GM10847 (cell line): ENCODE data around the gene SLC13A4.

Source experiments
- POLR2A ChIP-seq: IDR thresholded peaks from 2 replicates; pipeline ENCODE4 v1.6.1; 2011; ENCODE audit not compliant: insufficient read length; ENCODE audit errors: extremely low read depth

Gene SLC13A4

GRCh38 chr7:135662373-135663114 is 65.4 kb downstream of the SLC13A4 start, which contains the start of gene STMP1:
Gene STMP1, plus strand, starts transcription at chr7:135662514.
- TF ChIP-seq POLR2A, result peak; percentile 92

DNA sequence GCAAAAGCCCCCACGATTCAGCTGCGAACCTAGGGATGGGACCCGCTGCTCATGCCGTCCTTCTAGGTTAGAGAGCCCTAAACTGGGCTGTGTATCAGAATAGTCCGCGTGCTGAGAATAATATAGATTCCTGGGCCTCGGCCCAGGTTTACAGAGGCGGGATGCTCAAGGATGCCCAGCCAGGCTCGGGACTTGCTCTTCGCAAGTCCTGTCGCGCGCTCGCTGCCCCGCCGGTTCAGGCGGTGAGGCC is 65.9 kb downstream of the SLC13A4 start:
- no peak for TF ChIP-seq POLR2A

DNA sequence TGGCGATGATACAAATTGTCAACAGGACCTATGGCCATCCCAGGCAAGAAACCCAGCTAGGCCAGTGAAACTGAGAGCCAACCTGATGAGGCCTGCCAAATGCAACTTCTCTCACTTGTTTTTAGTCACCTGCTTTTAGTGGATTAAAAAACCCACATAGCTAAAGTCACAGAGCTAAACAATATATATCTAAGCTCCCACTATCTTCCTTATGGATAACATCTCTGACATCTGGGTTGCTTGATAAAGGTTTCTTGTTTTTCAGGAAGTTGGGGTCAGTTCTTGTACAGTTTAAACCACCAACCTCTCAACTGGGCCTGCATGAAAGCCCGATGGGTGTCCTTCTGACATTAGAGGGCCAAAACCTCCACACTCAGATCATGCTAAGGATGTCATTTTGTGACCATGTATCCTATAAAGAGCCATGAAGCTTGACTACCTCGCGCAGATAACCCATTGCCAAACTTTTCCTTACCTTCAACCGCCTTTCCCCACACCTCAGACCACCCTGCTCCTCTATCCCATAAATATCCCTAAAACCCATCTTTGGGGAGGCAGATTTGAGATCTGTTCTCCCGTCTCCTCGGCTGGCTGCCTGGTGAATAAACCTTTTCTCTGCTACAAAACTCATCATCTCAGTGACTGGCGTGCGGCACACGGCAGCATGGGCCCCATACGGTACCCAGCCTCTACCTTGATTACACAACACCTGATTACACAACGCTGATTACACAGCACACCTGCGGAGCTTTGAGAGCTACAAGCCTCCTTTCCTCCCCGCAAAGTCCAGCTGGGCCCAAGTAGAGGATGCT is 66.5 kb downstream of the SLC13A4 start:
- TF ChIP-seq POLR2A, result no peak

GRCh38 chr7:135659159-135659846 is 68.7 kb downstream of the SLC13A4 start:
- no peak for TF ChIP-seq POLR2A

DNA sequence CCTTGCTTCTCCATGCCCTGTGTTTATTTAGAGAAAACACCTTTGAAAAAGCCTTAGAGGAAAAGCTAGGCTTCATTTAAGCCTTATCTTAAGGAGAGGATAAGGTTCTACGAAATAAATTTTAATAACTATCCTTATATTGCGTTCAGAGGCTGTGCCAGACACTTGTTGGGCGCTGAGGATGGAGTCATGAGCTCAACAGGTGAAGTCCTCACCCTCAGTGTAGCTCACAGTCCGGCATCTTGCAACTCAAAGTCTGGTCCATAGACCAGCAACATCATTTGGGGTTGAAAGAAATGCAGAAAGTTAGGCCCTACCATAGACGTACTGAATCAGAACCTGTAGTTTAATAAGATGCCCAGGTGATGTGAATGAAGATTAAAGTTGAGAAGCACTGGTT is 69.4 kb downstream of the SLC13A4 start:
- no peak for TF ChIP-seq POLR2A

- TF ChIP-seq POLR2A, result no peak
Measured at GRCh38 chr7:135653340-135654080, 74.5 kb downstream of the SLC13A4 start.

DNA sequence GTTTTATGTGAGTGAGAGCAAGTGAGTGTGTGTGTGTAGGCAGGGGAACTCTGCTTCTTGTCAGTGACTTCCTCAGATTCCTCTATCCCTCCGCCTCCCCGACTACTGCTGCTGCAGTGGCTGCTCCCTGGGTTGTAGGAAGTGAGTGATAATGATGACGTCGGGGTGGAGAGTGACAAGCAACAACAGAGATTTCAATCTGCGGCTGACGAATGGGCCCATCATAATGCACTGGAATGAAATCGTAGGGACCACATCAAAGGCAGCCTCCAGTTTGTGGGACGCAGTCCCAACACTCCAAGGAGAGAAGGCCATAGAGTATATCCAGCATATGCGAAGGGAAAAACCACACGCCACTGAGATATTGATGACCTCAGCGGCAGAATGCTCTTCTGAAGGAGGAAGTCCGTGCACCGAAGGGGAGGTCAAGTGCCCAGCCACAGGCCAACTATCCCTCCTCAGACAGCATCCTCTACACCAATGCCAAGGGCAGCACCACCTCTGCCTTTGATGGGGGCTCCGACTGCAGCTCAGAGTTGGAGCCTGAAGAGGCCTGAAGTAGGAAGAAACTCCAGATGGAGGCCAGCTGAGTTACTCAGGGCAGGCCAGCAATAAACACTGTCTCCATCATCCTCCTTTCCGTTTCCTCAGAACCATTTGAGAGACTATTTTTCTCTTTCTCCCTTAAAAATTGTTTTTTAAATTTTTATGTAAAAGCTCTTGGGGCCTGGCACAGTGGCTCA is 77.0 kb downstream of the SLC13A4 start:
- TF ChIP-seq POLR2A, result no peak

GRCh38 chr7:135648235-135648634 is 79.8 kb downstream of the SLC13A4 start:
- no peak for TF ChIP-seq POLR2A

DNA sequence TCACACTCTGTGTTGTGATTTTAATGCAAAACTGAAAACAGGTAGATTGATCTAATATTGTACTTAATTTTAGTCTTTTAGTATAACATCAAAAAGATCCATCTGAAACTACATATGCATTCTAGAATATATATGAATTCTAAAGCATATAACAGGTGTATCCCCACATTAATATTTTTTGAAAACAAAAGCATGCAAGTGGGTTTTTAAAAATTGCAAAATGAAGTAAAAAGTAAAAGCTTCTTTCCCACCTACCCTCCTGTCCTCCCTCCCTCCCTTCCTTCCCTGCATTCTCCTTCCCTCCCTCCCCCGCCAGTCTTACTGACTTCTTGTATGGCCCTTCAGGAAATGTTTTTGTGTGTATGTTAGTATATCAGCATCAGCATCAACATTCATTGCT is 80.2 kb downstream of the SLC13A4 start:
- TF ChIP-seq POLR2A, result no peak

DNA sequence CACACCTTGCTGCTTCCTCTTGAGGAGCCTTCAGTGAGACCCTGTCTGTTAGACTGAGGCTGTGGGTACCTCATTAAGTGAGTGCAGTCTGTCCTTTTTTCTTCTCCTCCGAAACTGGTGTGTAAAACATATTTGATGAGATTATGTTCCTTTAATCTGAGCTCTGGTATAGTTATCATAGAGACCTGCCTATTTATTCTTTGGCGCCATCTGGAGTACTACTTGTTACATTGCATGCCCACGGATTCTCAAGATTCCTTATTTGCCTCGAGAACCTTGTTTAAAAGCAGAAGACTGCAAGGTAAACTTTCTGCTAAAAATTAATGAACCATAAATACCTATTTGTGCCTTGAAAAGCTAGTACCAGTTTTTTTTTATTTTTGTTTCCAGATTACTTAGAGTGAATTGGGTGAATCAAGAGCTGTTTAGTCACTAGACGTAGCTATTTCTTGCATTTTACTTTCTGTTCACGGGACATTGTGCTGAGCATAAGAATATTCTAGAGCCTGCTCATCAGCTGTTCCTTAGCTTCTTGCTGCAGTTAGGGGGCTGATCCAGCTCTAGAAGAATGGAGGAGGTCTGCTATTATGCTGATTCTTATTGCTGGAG is 82.6 kb downstream of the SLC13A4 start:
- TF ChIP-seq POLR2A, result no peak

- TF ChIP-seq POLR2A, result no peak
Measured at GRCh38 chr7:135644729-135645128, 83.3 kb downstream of the SLC13A4 start.

DNA sequence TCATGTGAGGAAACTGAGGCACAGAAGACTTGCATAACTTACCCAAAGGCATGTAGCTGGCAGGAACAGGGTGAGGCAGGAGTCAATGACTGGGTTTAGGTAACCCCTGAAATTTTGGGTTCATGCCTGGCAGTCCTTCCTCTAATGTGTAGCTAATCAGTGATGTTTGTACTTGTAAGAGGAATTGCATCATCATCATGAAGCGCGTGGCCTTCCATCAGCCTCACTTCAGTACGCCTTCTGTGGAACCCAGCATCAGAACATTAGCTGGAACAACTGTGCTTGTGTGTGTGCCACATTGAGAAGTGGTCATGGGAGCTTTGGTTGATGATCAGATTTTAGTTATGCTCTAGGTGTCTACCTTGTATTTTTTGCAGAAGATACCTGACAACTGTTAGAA is 83.8 kb downstream of the SLC13A4 start:
- no peak for TF ChIP-seq POLR2A

GRCh38 chr7:135634191-135634878 is 93.7 kb downstream of the SLC13A4 start:
- TF ChIP-seq POLR2A, result no peak
